Superior temporal gyrus (tissue), 1 donor: Measurements from ENCODE around the gene CCN6.

Experiments used
- DNase-seq: peaks from one replicate; pipeline ENCODE4 v3.0.0-alpha.2; 2016; ENCODE audit errors: extremely low spot score

The CCN6 gene

GRCh38 chr6:112054001-112054400 is at the start of gene CCN6:
TSS of gene CCN6 (plus strand) at chr6:112054104. CDS start at chr6:112054358, 254 bp downstream.
- no peak for DNase-seq

GRCh38 chr6:112004201-112005012 is 49.5 kb upstream of the CCN6 start:
- DNase-seq = no peak

- DNase-seq = no peak
Measured at GRCh38 chr6:112005013-112005371, 48.9 kb upstream of the CCN6 start.

GRCh38 chr6:112007254-112007653 is 46.6 kb upstream of the CCN6 start:
- DNase-seq = no peak

GRCh38 chr6:112007805-112008204 is 46.1 kb upstream of the CCN6 start:
- no peak for DNase-seq

GRCh38 chr6:112008482-112008881 is 45.4 kb upstream of the CCN6 start:
- DNase-seq = no peak

GRCh38 chr6:112010328-112010727 is 43.6 kb upstream of the CCN6 start:
- DNase-seq = no peak

GRCh38 chr6:112013051-112013450 is 40.9 kb upstream of the CCN6 start:
- no peak for DNase-seq

- DNase-seq = no peak
Measured at GRCh38 chr6:112014483-112014882, 39.4 kb upstream of the CCN6 start.

GRCh38 chr6:112015725-112016124 is 38.2 kb upstream of the CCN6 start:
- DNase-seq = no peak

GRCh38 chr6:112016320-112016719 is 37.6 kb upstream of the CCN6 start:
- DNase-seq = no peak

- DNase-seq = no peak
Measured at GRCh38 chr6:112017169-112017568, 36.7 kb upstream of the CCN6 start.

- no peak for DNase-seq
Measured at GRCh38 chr6:112017760-112018537, 36.0 kb upstream of the CCN6 start.

- DNase-seq = no peak
Measured at GRCh38 chr6:112018619-112019416, 35.1 kb upstream of the CCN6 start.

GRCh38 chr6:112019589-112019988 is 34.3 kb upstream of the CCN6 start:
- DNase-seq = no peak

- no peak for DNase-seq
Measured at GRCh38 chr6:112021691-112022310, 32.1 kb upstream of the CCN6 start.

GRCh38 chr6:112022749-112023148 is 31.2 kb upstream of the CCN6 start:
- no peak for DNase-seq

GRCh38 chr6:112024464-112024863 is 29.4 kb upstream of the CCN6 start:
- DNase-seq = no peak

- no peak for DNase-seq
Measured at GRCh38 chr6:112026933-112027332, 27.0 kb upstream of the CCN6 start.

- no peak for DNase-seq
Measured at GRCh38 chr6:112027942-112028674, 25.8 kb upstream of the CCN6 start.
